Hepatocyte (in vitro differentiated cells): ENCODE measurements around the gene SPINK8. TPM values are rescaled to one million over a fixed set of nuclear protein-coding genes. Genes with fewer than 3 reads are reported as not detected.

ENCODE experiments used
- DNase-seq: peaks from one replicate; pipeline ENCODE4 v3.0.0-alpha.2; 2016; ENCODE audit warnings: low spot score
- H2AFZ ChIP-seq: fragments of 200-600 bp; sonication (generic); 2 replicates; pipeline ENCODE4 v1.6.0; 2016; ENCODE audit warnings: antibody characterized with exemption, mild to moderate bottlenecking
- H3K27ac ChIP-seq: fragments of 200-600 bp; sonication (generic); 2 replicates; pipeline ENCODE4 v1.5.1; 2016; ENCODE audit warnings: mild to moderate bottlenecking
- H3K27me3 ChIP-seq: fragments of 200-600 bp; sonication (generic); 2 replicates; pipeline ENCODE4 v1.6.1; 2016
- H3K36me3 ChIP-seq: fragments of 200-600 bp; sonication (generic); replicated peaks from 2 replicates; pipeline ENCODE4 v1.5.1; 2016; ENCODE audit warnings: low read depth; ENCODE audit not compliant: insufficient read depth
- H3K4me1 ChIP-seq: fragments of 200-600 bp; sonication (generic); 2 replicates; pipeline ENCODE4 v1.5.1; 2016; ENCODE audit warnings: mild to moderate bottlenecking, moderate library complexity; ENCODE audit not compliant: insufficient read depth
- H3K4me2 ChIP-seq: fragments of 200-600 bp; sonication (generic); 2 replicates; pipeline ENCODE4 v1.6.0; 2016
- H3K4me3 ChIP-seq: fragments of 200-600 bp; sonication (generic); 2 replicates; pipeline ENCODE4 v1.5.1; 2016; ENCODE audit warnings: mild to moderate bottlenecking
- H3K79me2 ChIP-seq: fragments of 200-600 bp; sonication (generic); 2 replicates; pipeline ENCODE4 v1.6.0; 2017; ENCODE audit warnings: mild to moderate bottlenecking
- H3K9me2 ChIP-seq: fragments of 200-600 bp; sonication (generic); replicated peaks from 2 replicates; pipeline ENCODE4 v1.6.0; 2017; ENCODE audit warnings: mild to moderate bottlenecking; ENCODE audit not compliant: insufficient read depth
- H3K9me3 ChIP-seq: fragments of 200-600 bp; sonication (generic); 2 replicates; pipeline ENCODE4 v1.5.1; 2016; ENCODE audit warnings: low read depth, mild to moderate bottlenecking
- H4K20me1 ChIP-seq: fragments of 200-600 bp; sonication (generic); 2 replicates; pipeline ENCODE4 v1.6.0; 2016; ENCODE audit warnings: mild to moderate bottlenecking; ENCODE audit not compliant: insufficient read depth, poor library complexity, severe bottlenecking
- CTCF ChIP-seq: fragments of 200-600 bp; sonication (generic); IDR thresholded peaks from 2 replicates; pipeline ENCODE4 v1.5.1; 2016; ENCODE audit warnings: antibody characterized with exemption, mild to moderate bottlenecking; ENCODE audit not compliant: poor library complexity
- EZH2 ChIP-seq: fragments of 200-600 bp; sonication (generic); IDR thresholded peaks from 2 replicates; pipeline ENCODE4 v1.6.1; 2016; ENCODE audit warnings: antibody characterized with exemption, mild to moderate bottlenecking, borderline replicate concordance
- EZH2phosphoT487 ChIP-seq: fragments of 200-600 bp; sonication (generic); IDR thresholded peaks from one replicate; pipeline ENCODE4 v1.6.1; 2018; ENCODE audit warnings: antibody characterized with exemption, mild to moderate bottlenecking, low read depth, moderate library complexity; ENCODE audit not compliant: unreplicated experiment, severe bottlenecking
- WGBS: methylation state at CpG from one replicate; pipeline ENCODE4 v1.1.6; 2016; ENCODE audit warnings: low lambda C conversion rate; ENCODE audit errors: missing lambda C conversion rate; 5-methylcytosine and 5-hydroxymethylcytosine counted together
- polyA plus RNA-seq: library from polyadenylated mRNA; unstranded; fragments of >200 nt; fragmentation: Nextera tagmentation; extraction: Ambion mirVana; gene quantifications from 2 replicates; pipeline ENCODE4 v1.2.1, GENCODE V29; 2016
- total RNA-seq: library from RNA; depleted of rRNA; stranded (reverse); fragments of >200 nt; gene quantifications from 2 replicates; pipeline ENCODE4 v1.2.3, GENCODE V29; 2014

Gene SPINK8
- total and polyA plus RNA-seq, 2 experiments from 2014 or later: not detected

- TF ChIP-seq EZH2phosphoT487: no peak
- no peak for TF ChIP-seq CTCF
- TF ChIP-seq EZH2: no peak
- DNase-seq: no peak
- H3K9me2 ChIP-seq: no peaks in the 10 kb centered on the region
- H3K9me3 ChIP-seq: peaks cover 7% of the 10 kb centered on the region
- no peak overlapping the region for H3K4me2 ChIP-seq
- no peak overlapping the region for H3K27ac ChIP-seq
- H3K4me1 ChIP-seq: no peaks in the 10 kb centered on the region
- no peaks in the 10 kb centered on the region for H3K27me3 ChIP-seq
- no peak overlapping the region for H3K4me3 ChIP-seq
- H3K36me3 ChIP-seq: no peaks in the 10 kb centered on the region
- H2AFZ ChIP-seq: no peak overlapping the region
- H4K20me1 ChIP-seq: no peaks in the 10 kb centered on the region
- H3K79me2 ChIP-seq: no peaks in the 10 kb centered on the region
These were observed 18.9 kb downstream of the SPINK8 start for GRCh38 chr3:48314542-48314941.

- Histone ChIP-seq H3K36me3 (no peaks in the 10 kb centered on the region), H3K27ac (no peak overlapping the region), H3K4me3 (no peak overlapping the region), H3K4me2 (no peak overlapping the region), H3K4me1 (no peaks in the 10 kb centered on the region), H3K27me3 (peaks cover 3% of the 10 kb centered on the region), H3K9me3 (no peaks in the 10 kb centered on the region), H3K9me2 (no peaks in the 10 kb centered on the region), H2AFZ (no peak overlapping the region), H4K20me1 (no peaks in the 10 kb centered on the region), H3K79me2 (peaks cover 4% of the 10 kb centered on the region)
- TF ChIP-seq EZH2phosphoT487 (no peak), EZH2 (no peak), CTCF (no peak)
- no peak for DNase-seq
- 77% methylated on average over 4 of the region's 4 CpGs for WGBS
These were observed 26.5 kb downstream of the SPINK8 start for GRCh38 chr3:48306860-48307530.

- Histone ChIP-seq H3K4me3 (no peak overlapping the region), H3K27ac (no peak overlapping the region), H3K36me3 (no peaks in the 10 kb centered on the region), H3K27me3 (peaks cover 3% of the 10 kb centered on the region), H3K4me2 (no peak overlapping the region), H2AFZ (no peak overlapping the region), H3K4me1 (no peaks in the 10 kb centered on the region), H4K20me1 (no peaks in the 10 kb centered on the region), H3K79me2 (peaks cover 4% of the 10 kb centered on the region), H3K9me2 (no peaks in the 10 kb centered on the region), H3K9me3 (no peaks in the 10 kb centered on the region)
- 86% methylated on average over 2 of the region's 2 CpGs for WGBS
- DNase-seq: no peak
- TF ChIP-seq EZH2 (no peak), CTCF (no peak), EZH2phosphoT487 (no peak)
These were observed 27.2 kb downstream of the SPINK8 start for GRCh38 chr3:48306290-48306689.

DNA sequence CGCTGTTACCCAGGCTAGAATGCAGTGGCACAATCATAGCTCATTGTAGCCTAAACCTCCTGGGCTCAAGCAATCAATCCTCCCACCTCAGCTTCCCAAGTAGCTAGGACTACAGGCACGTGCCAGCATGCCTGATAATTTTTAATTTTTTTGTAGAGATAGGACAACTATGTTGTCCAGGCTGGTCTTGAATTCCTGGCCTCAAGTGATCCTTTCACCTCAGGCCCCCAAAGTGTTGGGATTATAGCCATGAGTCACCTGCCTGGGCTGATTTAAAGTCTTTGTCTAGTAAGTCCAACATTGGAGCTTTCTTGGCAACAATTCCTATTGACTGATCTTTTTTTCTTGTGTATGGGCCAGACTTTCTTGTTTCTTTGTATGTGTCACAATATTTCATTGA is 28.1 kb downstream of the SPINK8 start:
- Histone ChIP-seq H3K4me3 (no peak overlapping the region), H3K27ac (no peak overlapping the region), H3K36me3 (no peaks in the 10 kb centered on the region), H2AFZ (no peak overlapping the region), H4K20me1 (no peaks in the 10 kb centered on the region), H3K9me3 (no peaks in the 10 kb centered on the region), H3K4me2 (no peak overlapping the region), H3K9me2 (no peaks in the 10 kb centered on the region), H3K79me2 (peaks cover 8% of the 10 kb centered on the region), H3K4me1 (peaks cover 3% of the 10 kb centered on the region), H3K27me3 (peaks cover 3% of the 10 kb centered on the region)
- DNase-seq: no peak
- WGBS: 89% methylated on average over 2 of the region's 2 CpGs
- no peak for TF ChIP-seq EZH2
- TF ChIP-seq EZH2phosphoT487: no peak
- TF ChIP-seq CTCF: no peak
